Endothelial cell of umbilical vein (primary cell): ENCODE results near the gene PTPRK. TPM values are rescaled to one million over a fixed set of nuclear protein-coding genes. Genes with fewer than 3 reads are reported as not detected.

Experiments used
- BruUV-seq: library from RNA; stranded (reverse); fragments of 400-500 nt; replicated peaks from 2 replicates; lab custom pipeline; 2021; lab: Mats Ljungman, UMichigan
- CTCF ChIA-PET: fragments of 300-600, 350-600 bp; sonication (Branson Sonifier 250); formaldehyde crosslinking; loops from one replicate; lab custom pipeline; 2021; ENCODE audit warnings: antibody characterized with exemption, inconsistent platforms; lab: Charles Lee
- POLR2A ChIA-PET: fragments of 300-600, 350-600 bp; sonication (Branson Sonifier 250); formaldehyde crosslinking; loops from one replicate; lab custom pipeline; 2021; ENCODE audit warnings: antibody characterized with exemption, inconsistent platforms; lab: Charles Lee
- DNase-seq: peaks from one replicate; pipeline ENCODE4 v3.0.0-alpha.2; 2011; ENCODE audit warnings: low read depth, low spot score
- FAIRE-seq: peaks from 2 replicates; lab custom pipeline; 2011; peaks lifted over from hg19 to GRCh38; lab: Jason Lieb, UNC
- H2AFZ ChIP-seq: 2 replicates; pipeline ENCODE4 v1.6.0; 2012; ENCODE audit warnings: low read depth, low read length, control low read depth, inconsistent platforms
- H3K27ac ChIP-seq: 2 replicates; pipeline ENCODE4 v1.5.1; 2011; ENCODE audit warnings: low read depth, mild to moderate bottlenecking, control low read depth, low read length, moderate library complexity; ENCODE audit not compliant: insufficient read depth
- H3K27me3 ChIP-seq, 2 experiments: 2 replicates each; pipeline versions ENCODE4 v1.6.0 to v1.6.1; 2011; ENCODE audit warnings: low read length in 2 of 2, mixed read lengths in 1 of 2; ENCODE audit not compliant: control insufficient read depth in 2 of 2, insufficient read depth in 2 of 2
- H3K36me3 ChIP-seq, 2 experiments: 2 replicates in 1 of 2; 3 replicates in 1 of 2; pipeline ENCODE4 v1.5.1; 2011; ENCODE audit warnings: low read length in 2 of 2, mild to moderate bottlenecking in 1 of 2, moderate library complexity in 1 of 2; ENCODE audit not compliant: control insufficient read depth in 2 of 2, insufficient read depth in 2 of 2; ENCODE audit errors: extremely low read depth in 1 of 2
- H3K4me1 ChIP-seq: 3 replicates; pipeline ENCODE4 v1.5.1; 2011; ENCODE audit warnings: mild to moderate bottlenecking, low read length; ENCODE audit not compliant: control insufficient read depth, insufficient read depth; ENCODE audit errors: extremely low read depth
- H3K4me2 ChIP-seq: 2 replicates; pipeline ENCODE4 v1.6.1; 2011; ENCODE audit warnings: low read length, control low read depth, mixed read lengths; ENCODE audit not compliant: insufficient read depth
- H3K4me3 ChIP-seq, 3 experiments: fragments of 200-600 bp in 1 of 3; sonication (generic), shearing (Covaris generic) in 1 of 3; replicated peaks in 1 of 3; 2 replicates each; pipeline ENCODE4 v1.5.1; 2011 to 2016; ENCODE audit warnings: control low read depth in 3 of 3, low read length in 3 of 3, mild to moderate bottlenecking in 2 of 3, inconsistent platforms in 1 of 3, low read depth in 1 of 3, moderate library complexity in 1 of 3; ENCODE audit not compliant: insufficient read depth in 1 of 3
- H3K79me2 ChIP-seq: 2 replicates; pipeline ENCODE4 v1.6.0; 2012; ENCODE audit warnings: low read length, inconsistent platforms; ENCODE audit not compliant: control insufficient read depth, insufficient read depth
- H3K9ac ChIP-seq: replicated peaks from 2 replicates; pipeline ENCODE3; 2011; ENCODE audit warnings: low read length, control low read depth; ENCODE audit not compliant: insufficient read depth; ENCODE audit errors: extremely low read depth
- H3K9me1 ChIP-seq: replicated peaks from 3 replicates; pipeline ENCODE4 v1.6.0; 2011; ENCODE audit warnings: mild to moderate bottlenecking, low read length; ENCODE audit not compliant: control insufficient read depth, insufficient read depth; ENCODE audit errors: extremely low read depth
- H3K9me3 ChIP-seq: replicated peaks from 2 replicates; pipeline ENCODE4 v1.5.1; 2012; ENCODE audit warnings: low read length, inconsistent platforms; ENCODE audit not compliant: control insufficient read depth, insufficient read depth
- H4K20me1 ChIP-seq: replicated peaks from 2 replicates; pipeline ENCODE3; 2011; ENCODE audit warnings: mild to moderate bottlenecking, low read length; ENCODE audit not compliant: control insufficient read depth, insufficient read depth; ENCODE audit errors: extremely low read depth
- EZH2 ChIP-seq: IDR thresholded peaks from 2 replicates; pipeline ENCODE4 v1.6.1; 2012; ENCODE audit warnings: borderline replicate concordance, low read depth, mild to moderate bottlenecking, moderate library complexity, low read length, inconsistent platforms; ENCODE audit not compliant: severe bottlenecking
- FOS ChIP-seq: IDR thresholded peaks from 2 replicates; pipeline ENCODE4 v1.6.1; 2011; ENCODE audit warnings: mild to moderate bottlenecking, low read length, moderate library complexity, borderline replicate concordance; ENCODE audit not compliant: insufficient read depth
- GATA2 ChIP-seq: IDR thresholded peaks from 2 replicates; pipeline ENCODE4 v1.7.0; 2011; ENCODE audit warnings: low read depth, mild to moderate bottlenecking, moderate library complexity, mixed read lengths, low read length; ENCODE audit not compliant: insufficient read length, insufficient read depth
- JUN ChIP-seq: IDR thresholded peaks from 2 replicates; pipeline ENCODE4 v1.6.1; 2011; ENCODE audit warnings: borderline replicate concordance, low read depth; ENCODE audit not compliant: insufficient read length, insufficient read depth
- MYC ChIP-seq: IDR thresholded peaks from one replicate; pipeline ENCODE4 v1.6.1; 2011; ENCODE audit warnings: mild to moderate bottlenecking, low read depth, low read length
- POLR2A ChIP-seq: IDR thresholded peaks from 2 replicates; pipeline ENCODE4 v1.6.1; 2012; ENCODE audit warnings: low read depth, mild to moderate bottlenecking, control low read depth, low read length
- POLR2AphosphoS5 ChIP-seq: IDR thresholded peaks from 2 replicates; pipeline ENCODE4 v1.6.1; 2012; ENCODE audit warnings: low read depth, mild to moderate bottlenecking, control low read depth, low read length, moderate library complexity; ENCODE audit not compliant: insufficient read depth
- dilution Hi-C: fragments of 300-500 bp; cut with MboI; formaldehyde crosslinking; loops from one replicate; pipeline ENCODE4 v1.15.0; 2019; ENCODE audit warnings: low sequenced_read_pairs; ENCODE audit not compliant: extremely low pct_ligation_motif_present
- intact Hi-C: fragments of 100-400 bp; cut with micrococcal nuclease; formaldehyde crosslinking; loops from one replicate; pipeline ENCODE4 v1.10.0; 2022
- polyA plus RNA-seq, 4 experiments: library from polyadenylated mRNA; depleted of rRNA in 3 of 4; stranded (reverse) in 3 of 4; unstranded in 1 of 4; fragments of >200 nt; gene quantifications; 2 replicates each; pipeline versions ENCODE4 v1.2.1 to v1.2.3, GENCODE V29; 2011 to 2012; ENCODE audit warnings: missing spikeins in 1 of 4
- total RNA-seq: library from RNA; stranded (reverse); gene quantifications from 2 replicates; pipeline ENCODE4 v1.2.3, GENCODE V29; 2021
- TF ChIP-seq, protein P1 (sequence below): IDR thresholded peaks from 2 replicates; pipeline ENCODE4 v1.6.1; 2011; ENCODE audit not compliant: insufficient read depth, insufficient read length
- TF ChIP-seq, protein P2 (sequence below), 2 donors: IDR thresholded peaks; 1 replicate in 1 of 2; 2 replicates in 1 of 2; pipeline ENCODE4 v1.5.1; 2011; ENCODE audit warnings: low read length in 2 of 2, mild to moderate bottlenecking in 2 of 2, moderate library complexity in 2 of 2, control low read depth in 1 of 2, inconsistent platforms in 1 of 2, low read depth in 1 of 2; ENCODE audit not compliant: insufficient read depth in 1 of 2; ENCODE audit errors: extremely low read depth in 1 of 2

The PTPRK gene
- total and polyA plus RNA-seq, 2 donors (not counting 3 experiments of a cell fraction or from before 2014, with no cell fraction given): 15.2 to 74.0 TPM

- FAIRE-seq (no peak), DNase-seq (peak; percentile 39)
- Histone ChIP-seq H4K20me1 (peaks cover 6% of the 10 kb centered on the region), H3K4me2 (no peak overlapping the region), H3K27ac (no peak overlapping the region), H3K36me3 (no peaks in the 10 kb centered on the region), H3K9me3 (no peaks in the 10 kb centered on the region), H2AFZ (no peak overlapping the region), H3K27me3 (no peaks in the 10 kb centered on the region), H3K9me1 (no peaks in the 10 kb centered on the region), H3K4me3 (no peak overlapping the region), H3K9ac (no peak overlapping the region), H3K79me2 (peaks cover 45% of the 10 kb centered on the region), H3K4me1 (peaks cover 5% of the 10 kb centered on the region)
- BruUV-seq: no TSS peak
- TF ChIP-seq EZH2: no peak
- TF ChIP-seq FOS: no peak
- TF ChIP-seq POLR2A: no peak
- TF ChIP-seq, protein P1, sequence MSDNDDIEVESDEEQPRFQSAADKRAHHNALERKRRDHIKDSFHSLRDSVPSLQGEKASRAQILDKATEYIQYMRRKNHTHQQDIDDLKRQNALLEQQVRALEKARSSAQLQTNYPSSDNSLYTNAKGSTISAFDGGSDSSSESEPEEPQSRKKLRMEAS: no peak
- no peak for TF ChIP-seq JUN
- TF ChIP-seq, protein P2, sequence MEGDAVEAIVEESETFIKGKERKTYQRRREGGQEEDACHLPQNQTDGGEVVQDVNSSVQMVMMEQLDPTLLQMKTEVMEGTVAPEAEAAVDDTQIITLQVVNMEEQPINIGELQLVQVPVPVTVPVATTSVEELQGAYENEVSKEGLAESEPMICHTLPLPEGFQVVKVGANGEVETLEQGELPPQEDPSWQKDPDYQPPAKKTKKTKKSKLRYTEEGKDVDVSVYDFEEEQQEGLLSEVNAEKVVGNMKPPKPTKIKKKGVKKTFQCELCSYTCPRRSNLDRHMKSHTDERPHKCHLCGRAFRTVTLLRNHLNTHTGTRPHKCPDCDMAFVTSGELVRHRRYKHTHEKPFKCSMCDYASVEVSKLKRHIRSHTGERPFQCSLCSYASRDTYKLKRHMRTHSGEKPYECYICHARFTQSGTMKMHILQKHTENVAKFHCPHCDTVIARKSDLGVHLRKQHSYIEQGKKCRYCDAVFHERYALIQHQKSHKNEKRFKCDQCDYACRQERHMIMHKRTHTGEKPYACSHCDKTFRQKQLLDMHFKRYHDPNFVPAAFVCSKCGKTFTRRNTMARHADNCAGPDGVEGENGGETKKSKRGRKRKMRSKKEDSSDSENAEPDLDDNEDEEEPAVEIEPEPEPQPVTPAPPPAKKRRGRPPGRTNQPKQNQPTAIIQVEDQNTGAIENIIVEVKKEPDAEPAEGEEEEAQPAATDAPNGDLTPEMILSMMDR (IDR thresholded peaks at IDR 0.05; ENCODE audit: extremely low read depth in 1 of 2, insufficient read depth in 1 of 2, low read depth in 1 of 2, low read length in 2 of 2): no peak
- no peak for TF ChIP-seq POLR2AphosphoS5
- no peak for TF ChIP-seq MYC
- no peak for TF ChIP-seq GATA2
- CTCF ChIA-PET: interaction anchor here (0.9 to 1.2 kb wide), 2 partner anchors 78 to 583 kb away, joined by 3 to 5 read pairs; no protein-coding TSS in a partner anchor
- dilution Hi-C loops: no loop called here
- intact Hi-C loops: no loop called here
- POLR2A ChIA-PET: no interaction called here
These were observed 82.0 kb downstream of the PTPRK start for GRCh38 chr6:128438393-128438792.
